IPS-NIHi7 (cell line): Measurements from ENCODE around the gene ECT2L.
"Not testable (repeated sequence)": the region's sequence is repeated elsewhere in the genome, so short reads cannot be mapped to it uniquely, and the experiment has no call there.

Experiments
- DNase-seq: peaks from one replicate; pipeline ENCODE4 v3.0.0; 2012; ENCODE audit warnings: mixed read lengths; ENCODE audit errors: extremely low spot score

Gene ECT2L

DNA sequence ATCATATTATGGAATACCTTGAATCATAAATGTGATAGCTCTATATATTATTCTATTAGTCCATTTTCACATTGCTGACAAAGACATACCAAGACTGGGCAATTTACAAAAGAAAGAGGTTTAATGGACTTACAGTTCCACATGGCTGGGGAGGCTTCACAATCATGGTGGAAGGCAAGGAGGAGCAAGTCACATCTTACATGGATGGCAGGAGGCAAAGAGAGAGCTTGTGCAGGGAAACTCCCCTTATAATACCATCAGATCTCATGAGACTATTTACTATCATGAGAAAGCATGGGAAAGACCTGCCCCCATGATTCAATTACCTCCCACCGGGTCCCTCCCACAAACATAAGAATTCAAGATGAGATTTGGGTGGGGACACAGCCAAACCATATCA lies 141.0 kb downstream of the ECT2L start:
- DNase-seq = not testable (repeated sequence)

DNA sequence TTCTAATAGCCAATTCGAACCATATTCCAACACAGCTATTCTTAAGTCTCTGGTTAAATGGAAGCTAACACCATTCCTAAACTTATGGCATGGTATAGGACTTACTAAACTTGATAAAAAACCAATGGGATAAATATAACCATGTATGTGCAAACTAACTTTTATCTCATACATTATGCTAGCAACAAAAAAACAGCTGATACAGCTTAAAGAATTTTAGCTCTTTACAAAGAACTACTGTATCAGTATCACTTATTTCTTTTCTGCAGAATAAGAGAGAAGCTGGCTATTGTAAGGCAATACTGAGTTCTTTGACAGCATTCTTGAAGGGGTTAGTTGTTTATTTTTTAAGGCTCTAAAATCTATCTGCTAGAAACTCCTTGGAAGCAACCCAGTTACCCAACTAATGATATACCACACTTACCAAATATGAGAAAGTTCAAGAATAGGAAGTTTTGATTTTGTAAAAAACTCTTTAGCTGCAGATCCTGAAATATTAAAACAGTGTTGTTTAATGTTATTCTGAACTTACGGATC lies 147.3 kb downstream of the ECT2L start:
- DNase-seq = no peak

DNA sequence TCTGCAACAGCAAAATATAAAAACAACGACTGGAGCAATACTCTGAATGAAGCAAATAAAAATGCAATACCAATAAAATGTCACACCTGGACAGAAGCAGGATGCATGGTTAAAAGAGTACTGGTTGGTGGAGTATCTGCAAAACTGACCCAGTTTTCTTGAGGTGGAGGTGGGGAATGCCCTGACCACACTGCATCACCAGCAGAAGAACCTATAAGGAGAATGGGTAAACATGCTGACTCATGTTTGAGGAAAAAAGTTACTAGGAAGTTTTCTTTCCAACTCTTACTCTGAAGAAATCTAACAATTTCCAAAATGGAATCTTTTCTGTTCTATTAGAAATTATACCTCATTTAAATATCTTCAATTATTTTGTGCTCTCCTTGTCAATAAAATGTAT lies 148.5 kb downstream of the ECT2L start:
- peak; percentile 16 for DNase-seq

DNA sequence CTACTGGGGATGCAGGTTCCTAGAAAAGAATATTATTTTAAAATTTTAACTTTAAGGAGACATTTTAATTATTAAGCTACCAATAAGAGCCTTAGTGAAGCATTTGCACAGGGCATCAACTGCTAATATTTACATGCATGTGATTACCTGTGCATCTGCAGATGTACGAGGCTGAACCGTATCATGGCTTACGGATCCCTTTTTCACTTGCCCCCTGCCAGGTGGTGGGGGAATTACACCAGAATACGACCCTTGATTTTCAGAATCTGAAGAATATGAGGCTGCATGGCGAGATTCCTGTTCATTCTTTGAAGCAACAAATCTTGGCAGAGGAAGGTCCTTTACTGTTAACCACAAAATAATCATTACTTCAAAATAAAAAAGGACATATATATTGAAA lies 149.5 kb downstream of the ECT2L start:
- peak; percentile 24 for DNase-seq

DNA sequence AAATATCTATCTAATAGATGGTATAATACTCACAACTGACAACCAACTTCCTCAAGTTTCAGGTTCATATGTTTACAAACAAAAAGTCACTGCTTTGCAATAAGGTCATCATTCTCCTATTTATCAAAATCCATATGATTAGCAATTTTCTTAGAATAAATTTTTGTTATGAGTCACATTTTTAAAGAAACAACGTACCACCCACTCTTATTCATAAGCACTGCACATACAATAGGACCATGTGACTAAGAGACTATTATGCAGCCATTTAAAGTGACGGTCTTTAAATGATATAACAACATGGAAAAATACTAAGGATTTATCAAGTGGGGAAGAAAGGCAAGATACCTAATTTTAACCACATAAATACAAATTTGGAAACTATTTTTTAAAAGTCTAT lies 152.1 kb downstream of the ECT2L start:
- DNase-seq = no peak

DNA sequence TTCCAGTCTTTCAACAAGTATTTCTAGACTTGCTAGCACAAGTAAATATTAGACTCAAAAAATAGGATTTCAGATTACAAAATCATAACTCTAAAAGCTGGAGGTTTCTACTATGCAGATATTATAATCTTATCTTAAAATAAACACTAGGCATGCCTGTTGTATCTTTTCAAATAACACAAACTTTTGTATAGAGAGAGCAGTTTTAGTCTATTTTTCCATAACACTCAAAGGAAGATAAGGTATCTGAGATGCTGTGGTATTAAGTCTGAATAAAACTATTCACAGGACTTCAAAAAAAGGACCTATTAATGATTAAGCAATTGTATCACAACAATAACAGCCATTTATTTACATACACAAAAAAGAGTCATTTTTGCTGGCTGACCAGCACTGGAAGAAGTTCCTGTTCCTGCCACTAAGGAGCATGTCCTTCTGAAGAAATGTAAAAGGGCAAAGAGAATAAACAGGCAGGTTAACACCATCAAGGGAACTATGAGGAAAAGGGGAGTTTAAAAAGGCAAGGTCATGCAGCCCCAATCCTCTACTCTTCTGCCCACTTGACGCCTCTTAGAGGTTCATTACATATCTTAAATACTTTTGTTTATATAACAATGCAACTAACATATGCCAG lies 152.8 kb downstream of the ECT2L start:
- no peak for DNase-seq

DNA sequence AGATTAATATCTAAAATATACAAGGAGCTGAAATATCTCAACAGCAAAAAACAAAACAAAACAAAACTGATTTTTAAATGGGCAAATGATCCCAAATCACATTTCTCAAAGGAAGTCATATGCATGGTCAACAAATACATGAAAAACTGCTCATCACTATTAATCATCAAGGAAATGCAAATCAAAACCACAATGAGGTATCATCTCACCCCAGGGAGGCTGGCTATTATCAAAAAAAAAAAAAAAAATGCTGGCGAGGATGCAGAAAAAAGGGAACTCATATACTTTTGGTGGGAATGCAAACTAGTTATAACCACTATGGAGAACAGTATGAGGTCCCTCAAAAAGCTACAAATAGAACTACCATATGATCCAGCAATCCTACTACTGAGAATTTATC lies 157.6 kb downstream of the ECT2L start:
- no peak for DNase-seq
